Umbilical cord (tissue), 2 donors: ENCODE measurements around the gene PPP1R8. TPM values are rescaled to one million over a fixed set of nuclear protein-coding genes. Genes with fewer than 3 reads are reported as not detected.

ENCODE experiments used
- DNase-seq: peaks from one replicate; pipeline ENCODE4 v3.0.0-alpha.2; 2015; ENCODE audit warnings: low spot score
- total RNA-seq: library from RNA; depleted of rRNA; stranded (reverse); fragments of >200 nt; gene quantifications from one replicate; pipeline ENCODE4 v1.2.3, GENCODE V29; 2014; ENCODE audit warnings: low replicate concordance; ENCODE audit not compliant: insufficient read depth

Gene PPP1R8
- total RNA-seq, 1 donor from 2014 or later = 26.2 TPM

- DNase-seq = no peak
Observed at GRCh38 chr1:27894521-27894920, 63.9 kb downstream of the PPP1R8 start.

Other genes with a start within 250 kb of the PPP1R8 start
- gene AHDC1, start 226.6 kb upstream of the PPP1R8 start, total RNA-seq = 10.8 TPM
- 0.96 TPM for gene FGR, start 195.6 kb upstream of the PPP1R8 start, total RNA-seq
- gene IFI6, start 158.6 kb upstream of the PPP1R8 start, total RNA-seq = 132 TPM
- gene FAM76A, start 104.8 kb upstream of the PPP1R8 start, total RNA-seq = 24.3 TPM
- 96.8 TPM for gene STX12, start 57.6 kb upstream of the PPP1R8 start, total RNA-seq
- gene THEMIS2, start 41.8 kb downstream of the PPP1R8 start, total RNA-seq = 13.7 TPM
- gene RPA2, start 83.8 kb downstream of the PPP1R8 start, total RNA-seq = 40.0 TPM
- gene SMPDL3B, start 104.2 kb downstream of the PPP1R8 start, total RNA-seq = 1.2 TPM
- gene XKR8, start 129.2 kb downstream of the PPP1R8 start, total RNA-seq = 3.9 TPM